ENCODE data around the gene SERPINB3. TPM values are rescaled to one million over a fixed set of nuclear protein-coding genes. Genes with fewer than 3 reads are reported as not detected.
A peak's percentile ranks its signal among the peaks of the same experiment; 100 is the strongest.
"Not testable (repeated sequence)": the region's sequence is repeated elsewhere in the genome, so short reads cannot be mapped to it uniquely, and the experiment has no call there.

Gene SERPINB3
- polyA plus RNA-seq (2013, experiment 1 of 2) = not detected
- not detected for polyA plus RNA-seq (2013, experiment 2 of 2)

DNA sequence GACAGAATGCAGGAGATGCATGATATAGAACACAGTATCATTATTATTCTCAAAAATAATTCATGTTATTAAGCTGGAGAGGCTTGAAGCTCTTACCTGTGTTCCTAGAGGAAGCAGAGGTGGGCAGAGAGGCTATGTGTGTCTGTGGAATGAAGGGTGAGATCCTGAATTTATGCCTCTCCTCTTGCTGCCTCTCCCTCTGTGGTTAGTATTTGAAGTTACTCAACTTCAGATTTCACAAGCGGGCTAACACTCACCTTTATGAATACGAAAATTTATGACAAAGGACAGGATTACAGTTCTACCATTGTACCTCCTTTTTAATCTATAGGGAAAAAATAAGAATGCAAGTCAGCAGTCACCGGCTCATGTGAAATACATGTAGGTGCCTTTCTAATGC, at the start of gene SERPINB3:
SERPINB3 (minus strand) TSS at position 144 of the 400 bp plus-strand sequence. CDS start 677 bp downstream, outside the sequence.
- not testable (repeated sequence) for H3K23ac ChIP-seq (ENCODE audit: low read length); H3K36me3 ChIP-seq (ENCODE audit: control insufficient read depth, insufficient read depth, low read length); H2BK5ac ChIP-seq (ENCODE audit: low read length); H3K4me3 ChIP-seq (ENCODE audit: low read length); H3K4me1 ChIP-seq (ENCODE audit: control insufficient read depth, low read depth, low read length); H3K18ac ChIP-seq (ENCODE audit: low read length); H4K8ac ChIP-seq (ENCODE audit: low read depth, low read length); H3K79me2 ChIP-seq (ENCODE audit: control insufficient read depth, insufficient read depth, low read length); H2AK5ac ChIP-seq (ENCODE audit: low read length); DNase-seq; H3K56ac ChIP-seq (ENCODE audit: low read length); H4K5ac ChIP-seq (ENCODE audit: low read length); H3K9ac ChIP-seq (ENCODE audit: low read length); H3K4ac ChIP-seq (ENCODE audit: low read depth, low read length); H3K4me2 ChIP-seq (ENCODE audit: low read length); H3K27me3 ChIP-seq (ENCODE audit: insufficient read depth, low read length, poor library complexity); H3K79me1 ChIP-seq (ENCODE audit: low read length); H2BK120ac ChIP-seq (ENCODE audit: low read depth, low read length); H2BK15ac ChIP-seq (replicated peaks; ENCODE audit: low read depth)
- WGBS (ENCODE audit: extremely low coverage, insufficient coverage, low lambda C conversion rate) = no CpG with 5 or more reads among the region's 3 CpGs
- H3K27ac ChIP-seq (ENCODE audit: low read depth, low read length) = peak within 1 kb of the TSS; percentile 28

DNA sequence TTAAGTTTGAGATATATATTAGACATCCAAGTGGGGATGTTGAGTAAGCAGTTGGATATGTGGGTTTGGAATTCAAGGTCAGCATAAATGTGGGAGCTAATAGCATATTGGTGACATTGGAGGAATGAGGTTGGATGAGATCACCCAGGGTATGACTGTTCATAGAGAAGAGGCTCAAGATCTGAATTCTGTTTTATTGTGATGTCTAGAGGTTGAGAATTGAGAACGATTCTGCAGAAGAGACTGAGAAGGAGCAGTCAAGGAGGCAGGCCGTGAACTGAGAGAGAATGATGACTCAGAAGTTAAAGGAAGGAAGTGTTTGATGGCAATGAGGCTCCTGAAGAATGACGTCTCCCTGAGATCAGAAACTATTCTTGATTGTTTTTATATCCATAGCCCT, 47.0 kb upstream of the SERPINB3 start:
- no peak overlapping the region for H4K5ac ChIP-seq (ENCODE audit: low read length)

DNA sequence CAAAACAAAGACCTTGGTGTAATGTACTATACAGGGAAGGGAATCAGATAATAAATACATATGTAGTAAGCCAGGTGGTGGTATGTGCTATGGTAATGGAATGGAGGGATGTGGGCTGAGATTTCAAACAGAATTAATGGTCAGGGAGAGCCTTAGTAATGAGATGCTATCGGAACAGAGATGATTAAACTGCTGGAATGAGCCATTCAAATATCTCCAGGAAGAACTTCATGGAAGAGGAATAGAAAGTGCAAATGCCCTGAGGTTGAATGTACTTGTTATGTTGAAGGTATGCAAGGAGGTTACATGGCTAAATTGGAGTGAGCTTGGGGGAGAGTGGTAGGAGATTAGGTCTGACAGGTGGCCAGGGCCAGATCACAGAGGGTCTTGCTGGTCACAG, 46.1 kb upstream of the SERPINB3 start:
- Histone ChIP-seq H3K79me1 (ENCODE audit: low read length) (no peaks in the 10 kb centered on the region), H2BK15ac (replicated peaks; ENCODE audit: low read depth) (no peak overlapping the region)
- WGBS (ENCODE audit: extremely low coverage, insufficient coverage, low lambda C conversion rate) = no CpG with 5 or more reads among the region's 1 CpG

More for the DNA sequence above, 47.0 kb upstream of the SERPINB3 start:
- Histone ChIP-seq H3K4me3 (ENCODE audit: low read length) (no peak overlapping the region), H3K9ac (ENCODE audit: low read length) (no peak overlapping the region), H3K27me3 (ENCODE audit: insufficient read depth, low read length, poor library complexity) (no peaks in the 10 kb centered on the region), H3K27ac (ENCODE audit: low read depth, low read length) (no peak overlapping the region), H2BK15ac (replicated peaks; ENCODE audit: low read depth) (no peak overlapping the region), H3K36me3 (ENCODE audit: control insufficient read depth, insufficient read depth, low read length) (no peaks in the 10 kb centered on the region), H4K8ac (ENCODE audit: low read depth, low read length) (no peak overlapping the region), H3K18ac (ENCODE audit: low read length) (no peak overlapping the region), H2BK5ac (ENCODE audit: low read length) (no peak overlapping the region), H3K4me1 (ENCODE audit: control insufficient read depth, low read depth, low read length) (no peaks in the 10 kb centered on the region), H3K79me2 (ENCODE audit: control insufficient read depth, insufficient read depth, low read length) (no peaks in the 10 kb centered on the region), H2BK120ac (ENCODE audit: low read depth, low read length) (no peak overlapping the region), H3K4me2 (ENCODE audit: low read length) (no peak overlapping the region), H3K79me1 (ENCODE audit: low read length) (no peaks in the 10 kb centered on the region), H3K56ac (ENCODE audit: low read length) (no peak overlapping the region), H2AK5ac (ENCODE audit: low read length) (no peak overlapping the region), H3K23ac (ENCODE audit: low read length) (no peak overlapping the region), H3K4ac (ENCODE audit: low read depth, low read length) (no peak overlapping the region)
- no CpG with 5 or more reads among the region's 3 CpGs for WGBS (ENCODE audit: extremely low coverage, insufficient coverage, low lambda C conversion rate)
- DNase-seq = no peak

DNA sequence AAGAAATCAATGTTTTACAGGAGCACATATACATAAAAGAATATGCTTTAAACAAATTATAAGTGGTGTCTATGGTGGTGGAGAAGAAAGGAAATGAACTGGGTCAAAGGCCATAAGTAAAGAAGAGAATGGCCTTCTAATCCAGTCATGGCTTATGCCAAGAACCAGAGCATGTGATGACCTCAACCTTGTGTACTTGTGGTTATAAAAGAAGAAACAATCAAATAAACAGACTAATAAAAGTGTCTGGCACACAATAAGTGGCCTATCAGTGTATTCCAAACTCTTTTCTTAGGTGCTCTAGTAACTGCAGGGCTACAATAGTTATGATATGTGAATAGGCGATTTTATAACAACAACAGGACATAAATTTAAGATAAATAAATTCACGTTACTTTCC, 43.7 kb upstream of the SERPINB3 start:
- Histone ChIP-seq H2BK15ac (replicated peaks; ENCODE audit: low read depth) (no peak overlapping the region), H2BK120ac (ENCODE audit: low read depth, low read length) (no peak overlapping the region), H4K8ac (ENCODE audit: low read depth, low read length) (no peak overlapping the region), H3K27ac (ENCODE audit: low read depth, low read length) (no peak overlapping the region), H3K4ac (ENCODE audit: low read depth, low read length) (no peak overlapping the region), H3K79me2 (ENCODE audit: control insufficient read depth, insufficient read depth, low read length) (no peaks in the 10 kb centered on the region), H3K4me1 (ENCODE audit: control insufficient read depth, low read depth, low read length) (no peaks in the 10 kb centered on the region), H3K27me3 (ENCODE audit: insufficient read depth, low read length, poor library complexity) (no peaks in the 10 kb centered on the region), H3K79me1 (ENCODE audit: low read length) (no peaks in the 10 kb centered on the region), H3K56ac (ENCODE audit: low read length) (no peak overlapping the region), H3K9ac (ENCODE audit: low read length) (no peak overlapping the region), H4K5ac (ENCODE audit: low read length) (no peak overlapping the region), H3K18ac (ENCODE audit: low read length) (no peak overlapping the region), H2BK5ac (ENCODE audit: low read length) (no peak overlapping the region), H3K23ac (ENCODE audit: low read length) (no peak overlapping the region), H3K36me3 (ENCODE audit: control insufficient read depth, insufficient read depth, low read length) (no peaks in the 10 kb centered on the region), H3K4me3 (ENCODE audit: low read length) (no peak overlapping the region), H3K4me2 (ENCODE audit: low read length) (no peak overlapping the region), H2AK5ac (ENCODE audit: low read length) (no peak overlapping the region)
- WGBS (ENCODE audit: extremely low coverage, insufficient coverage, low lambda C conversion rate) = no CpG with 5 or more reads among the region's 2 CpGs
- DNase-seq = no peak

More for the DNA sequence above, 46.1 kb upstream of the SERPINB3 start:
- no peak overlapping the region for H2BK5ac ChIP-seq (ENCODE audit: low read length)
- no peak overlapping the region for H4K8ac ChIP-seq (ENCODE audit: low read depth, low read length)
- no peak overlapping the region for H3K27ac ChIP-seq (ENCODE audit: low read depth, low read length)
- H3K4me3 ChIP-seq (ENCODE audit: low read length) = no peak overlapping the region
- H2BK120ac ChIP-seq (ENCODE audit: low read depth, low read length) = no peak overlapping the region
- H3K23ac ChIP-seq (ENCODE audit: low read length) = no peak overlapping the region
- no peak overlapping the region for H3K4ac ChIP-seq (ENCODE audit: low read depth, low read length)
- no peak for DNase-seq
- H3K9ac ChIP-seq (ENCODE audit: low read length) = no peak overlapping the region
- H3K27me3 ChIP-seq (ENCODE audit: insufficient read depth, low read length, poor library complexity) = no peaks in the 10 kb centered on the region
- H3K36me3 ChIP-seq (ENCODE audit: control insufficient read depth, insufficient read depth, low read length) = no peaks in the 10 kb centered on the region
- no peaks in the 10 kb centered on the region for H3K4me1 ChIP-seq (ENCODE audit: control insufficient read depth, low read depth, low read length)
- no peak overlapping the region for H4K5ac ChIP-seq (ENCODE audit: low read length)
- no peak overlapping the region for H3K4me2 ChIP-seq (ENCODE audit: low read length)
- no peak overlapping the region for H3K18ac ChIP-seq (ENCODE audit: low read length)
- H2AK5ac ChIP-seq (ENCODE audit: low read length) = no peak overlapping the region
- no peak overlapping the region for H3K56ac ChIP-seq (ENCODE audit: low read length)
- no peaks in the 10 kb centered on the region for H3K79me2 ChIP-seq (ENCODE audit: control insufficient read depth, insufficient read depth, low read length)

DNA sequence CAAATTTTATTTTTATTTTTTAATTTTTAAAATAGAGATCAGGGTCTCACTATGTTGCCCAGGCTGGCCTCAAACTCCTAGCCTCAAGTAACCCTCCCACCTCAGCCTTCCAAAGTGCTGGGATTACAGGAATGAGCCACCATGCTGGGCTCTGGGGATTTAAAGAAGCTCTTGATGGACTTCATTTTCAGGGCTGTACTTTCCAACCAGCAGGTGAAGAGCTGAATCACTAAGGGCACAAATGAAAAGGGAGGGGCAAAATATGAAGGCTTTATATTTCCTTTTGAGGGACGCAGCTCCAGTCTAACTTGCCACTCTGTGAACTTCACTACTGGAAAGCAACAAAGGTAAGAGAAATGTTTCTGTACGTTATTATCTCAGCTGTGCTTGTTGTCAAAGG, 41.0 kb upstream of the SERPINB3 start, which contains the start of gene SERPINB11:
SERPINB11 (plus strand) TSS at position 301 of the 400 bp plus-strand sequence. CDS start 7,234 bp downstream, outside the sequence.
- H4K5ac ChIP-seq (ENCODE audit: low read length) = no peak within 1 kb of the TSS
- WGBS (ENCODE audit: extremely low coverage, insufficient coverage, low lambda C conversion rate) = no CpG with 5 or more reads among the region's 2 CpGs
- H2BK120ac ChIP-seq (ENCODE audit: low read depth, low read length) = no peak within 1 kb of the TSS
- no peak within 1 kb of the TSS for H3K23ac ChIP-seq (ENCODE audit: low read length)
- no peaks in the 10 kb centered on the region for H3K36me3 ChIP-seq (ENCODE audit: control insufficient read depth, insufficient read depth, low read length)
- no peak within 1 kb of the TSS for H3K56ac ChIP-seq (ENCODE audit: low read length)
- H3K18ac ChIP-seq (ENCODE audit: low read length) = no peak within 1 kb of the TSS
- H2AK5ac ChIP-seq (ENCODE audit: low read length) = no peak within 1 kb of the TSS
- H3K4me3 ChIP-seq (ENCODE audit: low read length) = no peak within 1 kb of the TSS
- H3K27ac ChIP-seq (ENCODE audit: low read depth, low read length) = no peak within 1 kb of the TSS
- no peak for DNase-seq
- peak within 1 kb of the TSS; percentile 16 for H3K4ac ChIP-seq (ENCODE audit: low read depth, low read length)
- no peak within 1 kb of the TSS for H3K9ac ChIP-seq (ENCODE audit: low read length)
- H3K4me2 ChIP-seq (ENCODE audit: low read length) = no peak within 1 kb of the TSS
- no peak within 1 kb of the TSS for H2BK15ac ChIP-seq (replicated peaks; ENCODE audit: low read depth)
- no peaks in the 10 kb centered on the region for H3K4me1 ChIP-seq (ENCODE audit: control insufficient read depth, low read depth, low read length)
- H2BK5ac ChIP-seq (ENCODE audit: low read length) = no peak within 1 kb of the TSS
- H3K79me2 ChIP-seq (ENCODE audit: control insufficient read depth, insufficient read depth, low read length) = no peaks in the 10 kb centered on the region
- no peaks in the 10 kb centered on the region for H3K27me3 ChIP-seq (ENCODE audit: insufficient read depth, low read length, poor library complexity)
- H3K79me1 ChIP-seq (ENCODE audit: low read length) = no peaks in the 10 kb centered on the region
- no peak within 1 kb of the TSS for H4K8ac ChIP-seq (ENCODE audit: low read depth, low read length)

DNA sequence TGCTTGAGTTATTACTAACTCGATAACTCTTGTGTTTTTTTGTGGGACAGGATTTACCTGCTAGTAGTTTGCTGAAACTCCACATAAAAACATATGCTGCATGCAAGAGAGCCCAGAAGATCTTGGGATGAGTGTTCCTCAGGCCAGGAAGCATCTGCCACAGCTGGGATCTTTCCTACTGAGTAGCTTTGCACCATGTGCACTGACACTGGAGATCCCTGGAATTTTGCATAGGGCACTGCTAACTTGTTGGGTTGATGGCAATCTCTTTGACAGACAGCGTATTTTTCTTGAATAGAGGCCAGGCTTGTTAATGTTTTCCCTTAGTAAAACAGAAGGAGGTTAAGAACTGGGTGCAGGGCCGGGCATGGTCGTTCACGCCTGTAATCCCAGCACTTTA, 40.3 kb upstream of the SERPINB3 start:
- WGBS (ENCODE audit: extremely low coverage, insufficient coverage, low lambda C conversion rate) = no CpG with 5 or more reads among the region's 5 CpGs
- Histone ChIP-seq H3K79me2 (ENCODE audit: control insufficient read depth, insufficient read depth, low read length) (no peaks in the 10 kb centered on the region), H3K9ac (ENCODE audit: low read length) (no peak overlapping the region), H3K36me3 (ENCODE audit: control insufficient read depth, insufficient read depth, low read length) (no peaks in the 10 kb centered on the region), H3K4me2 (ENCODE audit: low read length) (no peak overlapping the region), H3K27me3 (ENCODE audit: insufficient read depth, low read length, poor library complexity) (no peaks in the 10 kb centered on the region), H4K5ac (ENCODE audit: low read length) (no peak overlapping the region), H2AK5ac (ENCODE audit: low read length) (no peak overlapping the region), H4K8ac (ENCODE audit: low read depth, low read length) (no peak overlapping the region), H2BK120ac (ENCODE audit: low read depth, low read length) (no peak overlapping the region), H2BK5ac (ENCODE audit: low read length) (no peak overlapping the region), H3K4me1 (ENCODE audit: control insufficient read depth, low read depth, low read length) (no peaks in the 10 kb centered on the region), H2BK15ac (replicated peaks; ENCODE audit: low read depth) (no peak overlapping the region), H3K18ac (ENCODE audit: low read length) (no peak overlapping the region), H3K4ac (ENCODE audit: low read depth, low read length) (no peak overlapping the region), H3K23ac (ENCODE audit: low read length) (no peak overlapping the region), H3K27ac (ENCODE audit: low read depth, low read length) (no peak overlapping the region), H3K79me1 (ENCODE audit: low read length) (no peaks in the 10 kb centered on the region), H3K56ac (ENCODE audit: low read length) (no peak overlapping the region), H3K4me3 (ENCODE audit: low read length) (no peak overlapping the region)
- DNase-seq = no peak
